ENCODE measurements around the gene SLC25A21.

The SLC25A21 gene

DNA sequence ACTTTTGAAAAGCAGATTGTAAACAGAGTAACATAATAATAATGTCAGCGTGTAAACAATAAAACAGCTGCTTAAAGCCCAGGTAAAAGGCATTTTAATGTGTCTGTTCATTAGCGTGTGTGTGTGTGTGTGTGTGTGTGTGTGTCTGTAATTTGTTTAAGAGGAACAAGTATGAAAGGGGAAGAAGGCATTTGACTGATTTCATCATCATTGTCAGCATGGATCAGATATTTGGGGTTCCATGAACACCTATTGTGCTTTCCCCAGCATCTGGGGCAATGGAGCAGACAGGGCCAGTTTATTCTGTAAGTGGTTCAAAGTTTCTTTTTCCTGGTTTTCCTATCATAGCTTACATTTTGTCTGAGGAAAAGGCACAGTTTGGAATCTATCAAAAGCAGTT is 28.9 kb downstream of the SLC25A21 start:
- Histone ChIP-seq H3K9ac (ENCODE audit: low read depth, low read length) (no peak overlapping the region), H3K36me3 (ENCODE audit: insufficient read depth, low read length) (no peaks in the 10 kb centered on the region), H3K4me1 (ENCODE audit: insufficient read depth, low read length) (peaks cover 3% of the 10 kb centered on the region; the same call in 1 of the 2 replicates), H3K9me3 (ENCODE audit: control insufficient read depth, insufficient read depth, low read length) (no peaks in the 10 kb centered on the region)

DNA sequence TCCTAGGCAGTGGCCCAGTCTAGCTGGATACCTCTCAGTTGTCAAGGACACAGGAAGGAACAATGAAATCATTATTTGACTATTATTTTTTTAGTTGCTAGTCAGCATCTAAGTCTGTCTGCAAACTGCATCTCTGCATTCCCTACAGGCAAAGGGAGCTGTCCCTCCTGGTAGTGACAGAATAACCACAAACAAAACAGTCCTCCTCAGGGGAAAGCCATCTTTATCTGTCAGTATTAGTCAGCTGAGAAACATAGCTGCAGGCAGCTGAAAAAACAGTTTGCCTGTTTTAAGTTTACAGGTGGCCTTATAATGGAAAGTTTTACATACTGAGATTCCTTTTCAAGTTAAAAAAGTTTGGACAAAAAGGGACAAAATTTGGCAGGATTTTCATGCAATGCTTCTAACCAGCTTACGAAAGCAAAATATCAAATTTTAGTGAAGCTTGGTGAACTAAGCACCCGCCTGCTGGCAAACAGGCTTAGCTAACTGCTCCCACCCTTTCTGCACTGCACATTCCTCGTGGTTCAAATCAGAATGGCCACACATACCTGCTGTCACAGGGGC is 29.5 kb downstream of the SLC25A21 start:
- Histone ChIP-seq H3K9me3 (ENCODE audit: control insufficient read depth, insufficient read depth, low read length) (no peaks in the 10 kb centered on the region), H3K36me3 (ENCODE audit: insufficient read depth, low read length) (no peaks in the 10 kb centered on the region)

GRCh38 chr14:37140176-37140575 is 32.2 kb downstream of the SLC25A21 start:
- H3K4me1 ChIP-seq (ENCODE audit: insufficient read depth, low read length), result peaks cover 3% of the 10 kb centered on the region; the same call in 1 of the 2 replicates
- H3K9ac ChIP-seq (ENCODE audit: low read depth, low read length), result no peak overlapping the region
- no peaks in the 10 kb centered on the region for H3K36me3 ChIP-seq (ENCODE audit: insufficient read depth, low read length)
- H3K9me3 ChIP-seq (ENCODE audit: control insufficient read depth, insufficient read depth, low read length), result no peaks in the 10 kb centered on the region

More for the DNA sequence above, 29.5 kb downstream of the SLC25A21 start:
- Histone ChIP-seq H3K4me1 (ENCODE audit: insufficient read depth, low read length) (peaks cover 3% of the 10 kb centered on the region; the same call in 1 of the 2 replicates), H3K9ac (ENCODE audit: low read depth, low read length) (no peak overlapping the region)

GRCh38 chr14:37139710-37140109 is 32.7 kb downstream of the SLC25A21 start:
- H3K9me3 ChIP-seq (ENCODE audit: control insufficient read depth, insufficient read depth, low read length), result no peaks in the 10 kb centered on the region
- H3K36me3 ChIP-seq (ENCODE audit: insufficient read depth, low read length), result no peaks in the 10 kb centered on the region
- H3K9ac ChIP-seq (ENCODE audit: low read depth, low read length), result no peak overlapping the region
- peaks cover 3% of the 10 kb centered on the region; the same call in 1 of the 2 replicates for H3K4me1 ChIP-seq (ENCODE audit: insufficient read depth, low read length)

- Histone ChIP-seq H3K36me3 (ENCODE audit: insufficient read depth, low read length) (no peaks in the 10 kb centered on the region), H3K9me3 (ENCODE audit: control insufficient read depth, insufficient read depth, low read length) (no peaks in the 10 kb centered on the region), H3K4me1 (ENCODE audit: insufficient read depth, low read length) (peaks cover 3% of the 10 kb centered on the region; the same call in 1 of the 2 replicates), H3K9ac (ENCODE audit: low read depth, low read length) (no peak overlapping the region)
Measured at GRCh38 chr14:37138898-37139297, 33.5 kb downstream of the SLC25A21 start.

DNA sequence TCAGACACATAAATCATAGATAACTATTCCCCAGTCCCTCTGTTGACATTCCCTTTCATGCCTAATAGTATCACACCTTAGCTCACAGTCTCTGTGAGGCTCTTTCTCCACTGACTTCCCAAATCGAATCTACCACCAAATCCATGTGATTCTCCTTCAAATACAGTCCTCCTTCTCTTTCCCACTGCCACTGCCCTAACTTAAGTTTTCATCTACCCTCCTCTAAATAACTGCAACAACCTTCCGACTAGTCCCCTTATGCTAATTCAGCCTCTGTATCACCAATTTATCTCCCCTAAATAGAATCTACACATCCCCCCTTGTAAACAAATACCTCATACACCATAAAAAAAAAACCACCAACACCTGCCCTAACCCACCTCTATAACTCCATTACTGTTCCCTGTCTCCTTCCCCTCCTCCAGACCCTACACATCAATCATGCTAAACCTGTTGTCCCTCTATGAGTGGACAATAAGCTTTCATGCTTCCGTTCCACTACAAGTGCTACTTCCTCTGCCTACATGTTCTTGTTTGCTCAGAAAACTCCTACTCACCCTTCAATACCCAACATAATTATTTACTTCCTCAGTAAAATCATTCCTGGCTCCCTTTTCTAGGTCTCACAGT is 39.0 kb downstream of the SLC25A21 start:
- Histone ChIP-seq H3K9ac (ENCODE audit: low read depth, low read length) (no peak overlapping the region), H3K9me3 (ENCODE audit: control insufficient read depth, insufficient read depth, low read length) (no peaks in the 10 kb centered on the region), H3K4me1 (ENCODE audit: insufficient read depth, low read length) (no peaks in the 10 kb centered on the region), H3K36me3 (ENCODE audit: insufficient read depth, low read length) (no peaks in the 10 kb centered on the region)

DNA sequence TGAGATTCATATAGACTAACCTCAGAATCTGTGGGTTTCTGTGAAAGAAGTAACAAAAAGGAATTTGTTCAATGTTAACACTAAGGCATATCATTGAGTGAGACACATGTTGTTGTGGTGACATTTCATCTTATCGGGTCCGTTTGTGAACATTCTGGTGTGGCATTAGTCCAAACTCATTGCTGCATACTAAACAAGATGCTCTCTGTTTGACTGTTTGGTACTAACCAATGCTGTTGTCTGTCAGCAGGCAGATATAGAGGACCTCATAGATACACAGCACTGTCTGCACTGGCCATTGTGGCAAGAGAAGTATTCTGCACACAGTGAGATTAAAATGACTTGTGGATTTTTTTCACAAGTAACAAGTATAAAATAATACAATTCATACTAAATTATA is 41.2 kb downstream of the SLC25A21 start:
- H3K9me3 ChIP-seq (ENCODE audit: control insufficient read depth, insufficient read depth, low read length), result no peaks in the 10 kb centered on the region
- H3K36me3 ChIP-seq (ENCODE audit: insufficient read depth, low read length), result no peaks in the 10 kb centered on the region
- H3K4me1 ChIP-seq (ENCODE audit: insufficient read depth, low read length), result no peaks in the 10 kb centered on the region
- H3K9ac ChIP-seq (ENCODE audit: low read depth, low read length), result no peak overlapping the region

DNA sequence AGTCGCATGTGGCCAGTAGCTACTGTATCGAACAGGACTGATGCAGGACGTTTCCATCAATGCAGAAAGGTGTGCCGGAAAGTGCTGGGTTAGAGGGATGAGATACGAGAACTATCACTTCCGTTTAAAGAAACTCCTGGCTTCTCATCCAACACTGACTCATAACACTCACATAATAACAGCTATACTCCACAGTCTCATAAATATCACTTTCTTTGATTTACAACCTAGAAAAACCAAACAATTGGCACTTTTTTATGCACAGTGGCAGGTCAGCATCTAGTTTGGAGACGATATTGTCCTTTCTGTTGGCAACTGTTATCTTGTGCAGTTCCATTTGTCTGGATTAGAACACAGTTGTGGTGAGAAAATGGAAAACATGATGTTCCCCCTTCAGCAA is 43.4 kb downstream of the SLC25A21 start:
- Histone ChIP-seq H3K4me1 (ENCODE audit: insufficient read depth, low read length) (no peaks in the 10 kb centered on the region), H3K9ac (ENCODE audit: low read depth, low read length) (no peak overlapping the region), H3K9me3 (ENCODE audit: control insufficient read depth, insufficient read depth, low read length) (no peaks in the 10 kb centered on the region), H3K36me3 (ENCODE audit: insufficient read depth, low read length) (no peaks in the 10 kb centered on the region)

- H3K4me1 ChIP-seq (ENCODE audit: insufficient read depth, low read length), result peaks cover 5% of the 10 kb centered on the region; the same call in 1 of the 2 replicates
- no peak overlapping the region for H3K9ac ChIP-seq (ENCODE audit: low read depth, low read length)
- no peaks in the 10 kb centered on the region for H3K9me3 ChIP-seq (ENCODE audit: control insufficient read depth, insufficient read depth, low read length)
Measured at GRCh38 chr14:37124614-37125013, 47.8 kb downstream of the SLC25A21 start.

GRCh38 chr14:37122919-37123639 is 49.3 kb downstream of the SLC25A21 start:
- peaks cover 5% of the 10 kb centered on the region; the same call in 1 of the 2 replicates for H3K4me1 ChIP-seq (ENCODE audit: insufficient read depth, low read length)
- H3K36me3 ChIP-seq (ENCODE audit: insufficient read depth, low read length), result no peaks in the 10 kb centered on the region
- H3K9ac ChIP-seq (ENCODE audit: low read depth, low read length), result no peak overlapping the region
- H3K9me3 ChIP-seq (ENCODE audit: control insufficient read depth, insufficient read depth, low read length), result 0 out of 2 replicates have a peak, but pooled peaks cover 2% of the 10 kb centered on the region

More at GRCh38 chr14:37124614-37125013, 47.8 kb downstream of the SLC25A21 start:
- H3K36me3 ChIP-seq (ENCODE audit: insufficient read depth, low read length), result no peaks in the 10 kb centered on the region

DNA sequence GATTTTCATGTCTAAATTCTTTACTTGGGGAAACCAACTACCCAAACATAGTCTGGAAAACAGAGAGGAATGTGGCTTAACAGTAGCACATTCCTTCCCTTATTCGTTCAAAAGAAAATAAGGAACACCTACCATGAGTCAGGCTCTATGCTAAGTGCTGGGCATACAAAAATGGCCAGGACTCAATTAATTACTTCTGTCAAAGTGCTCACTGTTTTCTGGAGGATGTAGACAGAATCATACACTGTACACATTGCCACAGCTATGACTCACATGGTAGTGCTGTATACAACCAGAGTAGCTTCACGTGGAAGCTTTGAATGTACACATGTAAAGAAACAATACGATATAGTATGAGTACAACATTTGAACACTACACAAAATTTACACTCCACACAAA is 50.1 kb downstream of the SLC25A21 start:
- Histone ChIP-seq H3K9ac (ENCODE audit: low read depth, low read length) (no peak overlapping the region), H3K4me1 (ENCODE audit: insufficient read depth, low read length) (peaks cover 6% of the 10 kb centered on the region; the same call in 1 of the 2 replicates), H3K9me3 (ENCODE audit: control insufficient read depth, insufficient read depth, low read length) (0 out of 2 replicates have a peak, but pooled peaks cover 2% of the 10 kb centered on the region), H3K36me3 (ENCODE audit: insufficient read depth, low read length) (no peaks in the 10 kb centered on the region)

DNA sequence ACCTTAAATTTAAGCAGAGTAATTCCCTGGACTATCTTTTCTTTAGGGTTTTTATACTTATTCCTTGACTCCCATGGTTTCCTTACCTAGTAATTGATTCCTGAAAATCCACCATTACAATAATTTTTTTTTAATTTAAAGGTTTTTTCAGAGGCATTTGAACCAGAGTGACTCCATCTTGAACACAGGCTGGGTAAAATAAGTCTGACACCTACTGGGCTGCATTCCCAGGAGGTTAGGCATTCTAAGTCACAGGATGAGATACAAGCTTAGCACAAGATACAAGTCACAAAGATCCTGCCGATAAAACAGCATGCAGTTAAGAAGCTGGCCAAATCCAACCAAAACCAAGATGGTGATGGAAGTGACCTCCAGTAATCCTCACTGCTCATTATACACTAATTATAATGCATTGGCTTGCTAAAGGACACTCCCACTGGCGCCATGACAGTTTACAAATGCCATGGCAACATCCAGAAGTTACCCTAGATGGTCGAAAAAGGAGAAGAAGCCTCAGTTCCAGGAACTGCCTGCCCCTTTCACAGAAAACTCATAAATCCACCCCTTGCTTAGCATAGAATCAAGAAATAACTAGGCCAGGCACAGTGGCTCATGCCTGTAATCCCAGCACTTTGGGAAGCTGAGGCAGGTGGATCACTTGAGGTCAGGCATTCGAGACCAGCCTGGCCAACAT is 53.6 kb downstream of the SLC25A21 start:
- Histone ChIP-seq H3K36me3 (ENCODE audit: insufficient read depth, low read length) (no peaks in the 10 kb centered on the region), H3K9ac (ENCODE audit: low read depth, low read length) (no peak overlapping the region), H3K4me1 (ENCODE audit: insufficient read depth, low read length) (peaks cover 9% of the 10 kb centered on the region; the same call in 1 of the 2 replicates), H3K9me3 (ENCODE audit: control insufficient read depth, insufficient read depth, low read length) (0 out of 2 replicates have a peak, but pooled peaks cover 2% of the 10 kb centered on the region)

DNA sequence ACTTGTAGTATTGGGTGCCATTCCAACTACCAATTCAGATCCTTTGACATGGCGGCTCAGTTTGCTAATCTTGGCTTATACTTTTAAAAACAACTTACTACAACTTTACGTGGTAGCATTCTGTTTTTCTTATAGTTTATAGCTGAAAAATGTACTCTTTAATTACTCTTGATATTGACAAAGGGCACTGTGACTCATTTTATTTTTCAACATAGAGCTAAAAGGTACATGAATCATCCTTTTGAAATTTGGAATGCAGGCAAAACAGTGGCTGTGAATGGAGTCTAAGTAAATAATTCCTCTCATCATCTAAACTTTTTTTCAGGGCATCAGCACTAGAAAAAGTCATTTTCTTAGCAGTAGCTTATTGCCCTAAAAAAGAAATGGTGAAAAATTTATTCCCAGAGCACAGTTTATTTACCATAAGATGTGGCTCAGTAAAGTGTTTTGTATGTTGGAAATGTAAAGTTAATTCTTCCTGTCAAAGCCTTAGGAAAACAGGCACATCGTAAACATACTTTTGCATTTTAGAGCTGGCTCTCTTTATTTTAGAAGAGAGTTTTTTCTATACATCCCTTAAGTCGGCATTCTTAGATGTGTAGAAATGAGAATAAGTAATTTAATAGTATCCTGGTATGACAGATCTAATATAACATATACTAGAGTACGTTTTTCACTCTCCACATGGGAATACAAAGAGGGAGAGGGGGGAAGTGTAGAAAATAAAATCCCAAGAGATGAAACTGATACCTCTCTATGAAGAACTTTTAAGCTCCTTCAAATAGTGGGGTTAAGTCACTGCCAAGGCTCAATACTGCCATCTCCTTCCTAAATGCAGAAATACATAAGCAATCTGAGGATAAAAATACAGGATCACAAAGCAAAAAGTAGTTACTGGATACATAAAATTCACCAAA is 55.2 kb downstream of the SLC25A21 start:
- peaks cover 6% of the 10 kb centered on the region; the same call in 1 of the 2 replicates for H3K4me1 ChIP-seq (ENCODE audit: insufficient read depth, low read length)
- no peaks in the 10 kb centered on the region for H3K36me3 ChIP-seq (ENCODE audit: insufficient read depth, low read length)
- H3K9ac ChIP-seq (ENCODE audit: low read depth, low read length), result no peak overlapping the region
- H3K9me3 ChIP-seq (ENCODE audit: control insufficient read depth, insufficient read depth, low read length), result 0 out of 2 replicates have a peak, but pooled peaks cover 2% of the 10 kb centered on the region

All from ES-I3 (cell line).